ENCODE results near the gene NOXO1. TPM values are rescaled to one million over a fixed set of nuclear protein-coding genes. Genes with fewer than 3 reads are reported as not detected.

The NOXO1 gene
- polyA plus RNA-seq, 1 of the 3 experiments (the other 2 are of a cell fraction) = 0.21 TPM

- Histone ChIP-seq H4K20me1 (ENCODE audit: insufficient read depth) (no peaks in the 10 kb centered on the region), H3F3A (replicated peaks; ENCODE audit: insufficient read depth) (peaks cover 5% of the 10 kb centered on the region), H3K4me3 (ENCODE audit: low read depth in 2 of 2, low read length in 1 of 2) (no peak within 1 kb of the TSS), H3K79me2 (ENCODE audit: insufficient read depth) (no peaks in the 10 kb centered on the region), H3K27me3 (ENCODE audit: insufficient read depth) (peaks cover 4% of the 10 kb centered on the region; the same call in 1 of the 2 replicates), H3K9me2 (no peaks in the 10 kb centered on the region), H3K27ac (ENCODE audit: low read depth in 2 of 2, low read length in 1 of 2) (no peak within 1 kb of the TSS), H3K9ac (no peak within 1 kb of the TSS), H3K4me2 (no peak within 1 kb of the TSS), H2AFZ (ENCODE audit: low read depth) (no peak within 1 kb of the TSS), H3K9me3 (no peaks in the 10 kb centered on the region), H3K36me3 (replicated peaks in 1 of 2; ENCODE audit: control insufficient read depth in 1 of 2, insufficient read depth in 2 of 2, low read length in 1 of 2) (no peaks in the 10 kb centered on the region), H3K4me1 (ENCODE audit: control insufficient read depth in 1 of 2, insufficient read depth in 2 of 2, low read depth in 1 of 2, low read length in 1 of 2) (peaks cover 0 to 14% of the 10 kb centered on the region in 2 experiments; a peak in 1 of 4 replicates)
- TF ChIP-seq GATA2 (CRISPR knock-in tag; IDR thresholded peaks at IDR 0.05) = no peak
- TF ChIP-seq FOSL2 (IDR thresholded peaks at IDR 0.05; ENCODE audit: borderline replicate concordance, low read depth) = no peak
- TF ChIP-seq EP300 (IDR thresholded peaks at IDR 0.05; ENCODE audit: borderline replicate concordance in 1 of 2, low read depth in 1 of 2, low read length in 1 of 2) = no peak
- TF ChIP-seq CTCF (IDR thresholded peaks at IDR 0.05) = no peak
- no peak for TF ChIP-seq ELF1 (IDR thresholded peaks at IDR 0.05)
- no peak for TF ChIP-seq ZBTB33 (IDR thresholded peaks at IDR 0.05; ENCODE audit: borderline replicate concordance, low read depth)
- TF ChIP-seq NRF1 (IDR thresholded peaks at IDR 0.05; ENCODE audit: low read depth, low read length) = no peak
- no peak for TF ChIP-seq IRF3 (IDR thresholded peaks at IDR 0.05; ENCODE audit: low read depth, low read length)
- TF ChIP-seq USF1 (IDR thresholded peaks at IDR 0.05; ENCODE audit: borderline replicate concordance, low read depth) = no peak
- CTCF ChIA-PET = interaction anchor here (1.3 to 2.1 kb wide), 2 partner anchors 8 to 120 kb away, joined by 5 to 15 read pairs; no protein-coding TSS in a partner anchor
- POLR2A ChIA-PET = no interaction called here
- peak; percentile 68 for DNase-seq
- 59% methylated on average over 15 of the region's 33 CpGs for WGBS (ENCODE audit: low lambda C conversion rate)
Measured at GRCh38 chr16:2019518-2019920, 38.2 kb upstream of the NOXO1 start, which contains the start of gene NPW. Gene NPW (plus strand): TSS chr16:2019785.

GRCh38 chr16:2016407-2016922 is 35.2 kb upstream of the NOXO1 start:
- ChIA-PET POLR2A (interaction anchor here (0.5 to 1.3 kb wide), 3 partner anchors 112 to 139 kb away, joined by 3 to 5 read pairs (median 5); partner anchors contain the start of gene TRAF7), CTCF (interaction anchor here (0.6 to 2.3 kb wide), 12 partner anchors 11 to 151 kb away, joined by 3 to 17 read pairs (median 4); partner anchors contain the start of gene RPS2)
- H3K4me1 ChIP-seq (ENCODE audit: control insufficient read depth in 1 of 2, insufficient read depth in 2 of 2, low read depth in 1 of 2, low read length in 1 of 2) = no peaks in the 10 kb centered on the region; a peak in 1 of 4 replicates
- no peak overlapping the region for H3K27ac ChIP-seq (ENCODE audit: low read depth in 2 of 2, low read length in 1 of 2)
- no peak overlapping the region for H2AFZ ChIP-seq (ENCODE audit: low read depth)
- TF ChIP-seq IRF3 (IDR thresholded peaks at IDR 0.05; ENCODE audit: low read depth, low read length) = no peak
- peak; percentile 64 for TF ChIP-seq CTCF (IDR thresholded peaks at IDR 0.05)
- no peaks in the 10 kb centered on the region for H3K36me3 ChIP-seq (replicated peaks in 1 of 2; ENCODE audit: control insufficient read depth in 1 of 2, insufficient read depth in 2 of 2, low read length in 1 of 2)
- H3F3A ChIP-seq (replicated peaks; ENCODE audit: insufficient read depth) = no peaks in the 10 kb centered on the region
- no peak overlapping the region; a peak in 1 of 4 replicates for H3K4me3 ChIP-seq (ENCODE audit: low read depth in 2 of 2, low read length in 1 of 2)
- WGBS (ENCODE audit: low lambda C conversion rate) = 50% methylated on average over 10 of the region's 13 CpGs
- H3K9ac ChIP-seq = no peak overlapping the region
- H3K4me2 ChIP-seq = no peak overlapping the region
- H4K20me1 ChIP-seq (ENCODE audit: insufficient read depth) = no peaks in the 10 kb centered on the region
- peaks cover 4% of the 10 kb centered on the region; the same call in 1 of the 2 replicates for H3K27me3 ChIP-seq (ENCODE audit: insufficient read depth)
- no peaks in the 10 kb centered on the region for H3K79me2 ChIP-seq (ENCODE audit: insufficient read depth)
- H3K9me3 ChIP-seq = no peaks in the 10 kb centered on the region
- no peaks in the 10 kb centered on the region for H3K9me2 ChIP-seq
- DNase-seq = peak; percentile 77
